Inflammatory macrophage treated with lipopolysaccharide for 4 hours (primary cell): ENCODE measurements around the gene DGCR8.

Experiments
- DNase-seq: peaks from one replicate; pipeline ENCODE4 v3.0.0-alpha.2; 2020

DGCR8 gene

GRCh38 chr22:20079745-20080444 is at the start of gene DGCR8:
TSS of gene DGCR8 (plus strand) at chr22:20080241. CDS start at chr22:20085964, 5,723 bp downstream.
- DNase-seq: peak; percentile 91

GRCh38 chr22:20031732-20032406 is 48.2 kb upstream of the DGCR8 start:
- DNase-seq: no peak

- no peak for DNase-seq
Measured at GRCh38 chr22:20032407-20032991, 47.5 kb upstream of the DGCR8 start.

- no peak for DNase-seq
Measured at GRCh38 chr22:20033045-20033706, 46.9 kb upstream of the DGCR8 start.

- no peak for DNase-seq
Measured at GRCh38 chr22:20034143-20034542, 45.9 kb upstream of the DGCR8 start.

GRCh38 chr22:20035375-20036083 is 44.5 kb upstream of the DGCR8 start:
- DNase-seq: no peak

- DNase-seq: no peak
Measured at GRCh38 chr22:20036084-20036482, 44.0 kb upstream of the DGCR8 start.

GRCh38 chr22:20036535-20037392 is 43.3 kb upstream of the DGCR8 start:
- DNase-seq: no peak

GRCh38 chr22:20037419-20037818 is 42.6 kb upstream of the DGCR8 start:
- DNase-seq: peak; percentile 34

GRCh38 chr22:20038574-20038973 is 41.5 kb upstream of the DGCR8 start:
- DNase-seq: no peak

- DNase-seq: no peak
Measured at GRCh38 chr22:20039683-20040325, 40.2 kb upstream of the DGCR8 start.

- DNase-seq: no peak
Measured at GRCh38 chr22:20040327-20041200, 39.5 kb upstream of the DGCR8 start.

- DNase-seq: no peak
Measured at GRCh38 chr22:20043057-20043996, 36.7 kb upstream of the DGCR8 start.

- no peak for DNase-seq
Measured at GRCh38 chr22:20043997-20044342, 36.1 kb upstream of the DGCR8 start.

- DNase-seq: no peak
Measured at GRCh38 chr22:20044495-20045151, 35.4 kb upstream of the DGCR8 start.

GRCh38 chr22:20046730-20047129 is 33.3 kb upstream of the DGCR8 start:
- DNase-seq: no peak

- no peak for DNase-seq
Measured at GRCh38 chr22:20051927-20052308, 28.1 kb upstream of the DGCR8 start.

- DNase-seq: no peak
Measured at GRCh38 chr22:20052309-20053259, 27.5 kb upstream of the DGCR8 start.
